Activated CD8-positive, alpha-beta T cell treated with anti-CD3 and anti-CD28 coated beads for 36 hours (primary cell): ENCODE results near the gene LDHAL6B. TPM values are rescaled to one million over a fixed set of nuclear protein-coding genes. Genes with fewer than 3 reads are reported as not detected.
"Not testable (repeated sequence)": the region's sequence is repeated elsewhere in the genome, so short reads cannot be mapped to it uniquely, and the experiment has no call there.

Source experiments
- ATAC-seq: fragments of 200-7000 bp; cut with Tn5 transposase; one replicate; pipeline ENCODE4 v1.10.0; 2021; ENCODE audit warnings: mild to moderate bottlenecking, moderate library complexity
- CTCF ChIA-PET: fragments of 350-600 bp; sonication (Branson Sonifier 250); formaldehyde crosslinking; loops from one replicate; lab custom pipeline; 2021; ENCODE audit warnings: antibody characterized with exemption; lab: Charles Lee
- POLR2A ChIA-PET: fragments of 350-600 bp; sonication (Branson Sonifier 250); formaldehyde crosslinking; loops from one replicate; lab custom pipeline; 2021; ENCODE audit warnings: antibody characterized with exemption; lab: Charles Lee
- DNase-seq: peaks from one replicate; pipeline ENCODE4 v3.0.0-alpha.2; 2020
- H3K27ac Mint-ChIP-seq: one replicate; pipeline ENCODE4 v1.8.0; 2021; ENCODE audit warnings: mild to moderate bottlenecking, mixed read lengths
- H3K27me3 Mint-ChIP-seq: one replicate; pipeline ENCODE4 v1.8.0; 2021; ENCODE audit warnings: mixed read lengths
- H3K36me3 Mint-ChIP-seq: one replicate; pipeline ENCODE4 v1.8.0; 2021; ENCODE audit warnings: low read depth, mixed read lengths
- H3K4me1 Mint-ChIP-seq: one replicate; pipeline ENCODE4 v1.8.0; 2021; ENCODE audit warnings: low read depth, mixed read lengths
- H3K4me3 Mint-ChIP-seq: one replicate; pipeline ENCODE4 v1.8.0; 2021; ENCODE audit warnings: mild to moderate bottlenecking, moderate library complexity, mixed read lengths
- H3K9me3 Mint-ChIP-seq: one replicate; pipeline ENCODE4 v1.8.0; 2021; ENCODE audit warnings: mixed read lengths
- intact Hi-C: fragments of 100-400 bp; cut with micrococcal nuclease; formaldehyde crosslinking; loops from one replicate; pipeline ENCODE4 v1.10.0; 2022
- total RNA-seq, 2 experiments: library from RNA; stranded (reverse); gene quantifications; one replicate each; pipeline ENCODE4 v1.2.3, GENCODE V29; 2021
- TF ChIP-seq, protein P1 (sequence below): fragments of 200-600 bp; IDR thresholded peaks from one replicate; pipeline ENCODE4 v1.8.0; 2022; ENCODE audit warnings: antibody characterized with exemption, mild to moderate bottlenecking

Gene LDHAL6B
- total RNA-seq, 2 experiments from 2014 or later = not detected

DNA sequence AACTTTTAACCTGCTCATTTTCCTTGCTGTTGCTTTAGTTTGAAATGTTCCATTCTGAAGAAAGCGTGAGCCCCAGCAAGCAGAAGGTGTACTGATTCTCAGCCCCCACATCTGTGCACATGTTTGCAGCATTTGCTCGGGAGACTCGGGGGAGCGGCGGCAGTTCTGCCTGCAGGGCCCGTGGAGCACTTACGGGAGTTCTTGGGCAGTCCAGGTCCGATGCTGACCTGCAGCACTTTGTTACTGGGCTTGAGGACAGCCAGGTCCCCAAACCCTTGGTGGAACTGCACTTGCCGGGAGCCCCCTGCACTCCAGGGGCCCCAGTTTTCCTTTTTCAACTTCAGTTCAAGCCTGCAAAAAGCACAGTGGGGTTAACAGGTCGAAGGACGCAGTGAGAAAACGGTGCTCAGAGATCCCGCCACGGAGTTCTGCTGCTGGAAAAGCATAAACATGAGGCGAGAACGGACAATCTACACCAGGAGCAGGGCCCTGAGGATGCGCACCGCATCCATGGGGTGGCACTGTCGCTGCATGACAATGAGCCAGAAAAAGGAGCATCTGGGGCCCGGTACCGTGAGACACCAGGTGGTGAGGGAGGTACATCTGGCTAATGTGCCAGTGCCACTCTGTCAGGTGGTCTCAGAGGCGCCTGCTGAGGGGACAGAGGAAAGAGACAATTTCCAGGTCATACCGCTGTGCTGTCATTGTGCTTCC, 45.6 kb upstream of the LDHAL6B start:
- CTCF ChIA-PET = interaction anchor here (0.6 to 1.5 kb wide), 7 partner anchors 7 to 520 kb away, joined by 3 to 7 read pairs (median 4); no protein-coding TSS in a partner anchor
- intact Hi-C loops = no loop called here
- Mint-ChIP-seq H3K27ac (no peak overlapping the region), H3K9me3 (no peaks in the 10 kb centered on the region), H3K4me1 (no peaks in the 10 kb centered on the region), H3K36me3 (no peaks in the 10 kb centered on the region), H3K4me3 (no peak overlapping the region), H3K27me3 (no peaks in the 10 kb centered on the region)
- POLR2A ChIA-PET = no interaction called here
- ATAC-seq (peak; percentile 60), DNase-seq (peak; percentile 52)
- TF ChIP-seq, protein P1, sequence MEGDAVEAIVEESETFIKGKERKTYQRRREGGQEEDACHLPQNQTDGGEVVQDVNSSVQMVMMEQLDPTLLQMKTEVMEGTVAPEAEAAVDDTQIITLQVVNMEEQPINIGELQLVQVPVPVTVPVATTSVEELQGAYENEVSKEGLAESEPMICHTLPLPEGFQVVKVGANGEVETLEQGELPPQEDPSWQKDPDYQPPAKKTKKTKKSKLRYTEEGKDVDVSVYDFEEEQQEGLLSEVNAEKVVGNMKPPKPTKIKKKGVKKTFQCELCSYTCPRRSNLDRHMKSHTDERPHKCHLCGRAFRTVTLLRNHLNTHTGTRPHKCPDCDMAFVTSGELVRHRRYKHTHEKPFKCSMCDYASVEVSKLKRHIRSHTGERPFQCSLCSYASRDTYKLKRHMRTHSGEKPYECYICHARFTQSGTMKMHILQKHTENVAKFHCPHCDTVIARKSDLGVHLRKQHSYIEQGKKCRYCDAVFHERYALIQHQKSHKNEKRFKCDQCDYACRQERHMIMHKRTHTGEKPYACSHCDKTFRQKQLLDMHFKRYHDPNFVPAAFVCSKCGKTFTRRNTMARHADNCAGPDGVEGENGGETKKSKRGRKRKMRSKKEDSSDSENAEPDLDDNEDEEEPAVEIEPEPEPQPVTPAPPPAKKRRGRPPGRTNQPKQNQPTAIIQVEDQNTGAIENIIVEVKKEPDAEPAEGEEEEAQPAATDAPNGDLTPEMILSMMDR = peak; percentile 41

DNA sequence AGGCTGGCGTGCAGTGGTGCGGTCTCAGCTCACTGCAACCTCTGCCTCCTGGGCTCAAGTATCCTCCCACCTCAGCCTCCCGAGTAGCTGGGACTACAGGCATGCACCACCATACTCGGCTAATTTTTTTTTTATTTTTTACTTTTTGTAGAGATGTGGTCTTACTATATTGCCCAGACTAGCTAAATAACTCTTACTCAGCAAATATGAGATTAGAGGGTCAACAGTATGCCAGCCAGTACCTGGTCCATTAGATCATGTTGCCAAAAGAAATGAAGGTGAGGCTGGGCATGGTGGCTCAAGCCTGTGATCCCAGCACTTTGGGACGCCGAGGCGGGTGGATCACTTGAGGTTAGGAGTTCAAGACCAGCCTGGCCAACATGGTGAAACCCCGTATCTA, 44.6 kb upstream of the LDHAL6B start:
- DNase-seq, ATAC-seq, H3K4me3 Mint-ChIP-seq, H3K36me3 Mint-ChIP-seq, H3K4me1 Mint-ChIP-seq, H3K27ac Mint-ChIP-seq, H3K27me3 Mint-ChIP-seq, H3K9me3 Mint-ChIP-seq, POLR2A ChIA-PET, intact Hi-C loops: not testable (repeated sequence)
- CTCF ChIA-PET = interaction anchor here (0.8 to 1.5 kb wide), 6 partner anchors 8 to 367 kb away, joined by 3 to 7 read pairs (median 4); no protein-coding TSS in a partner anchor

DNA sequence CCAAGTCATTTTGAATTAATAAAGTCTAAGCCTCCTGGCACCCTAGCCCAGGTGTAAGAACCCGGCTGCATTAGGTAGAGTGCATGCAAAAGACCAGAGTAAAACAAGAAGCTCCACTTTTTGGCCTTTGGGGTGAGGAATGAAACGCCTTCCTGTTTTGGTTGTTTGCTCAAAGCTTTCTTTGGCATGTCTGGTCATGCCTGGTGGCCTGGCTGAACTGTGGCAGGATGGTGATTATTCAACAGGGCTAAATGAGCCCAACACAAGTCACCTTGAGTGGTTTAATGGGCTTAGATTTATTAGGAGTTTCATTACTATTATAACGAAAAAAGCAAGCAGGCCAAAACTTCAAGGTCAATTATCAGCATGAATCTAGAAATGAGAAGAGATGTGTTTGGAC, 40.9 kb upstream of the LDHAL6B start:
- Mint-ChIP-seq H3K27me3 (no peaks in the 10 kb centered on the region), H3K4me3 (no peak overlapping the region), H3K4me1 (peaks cover 7% of the 10 kb centered on the region), H3K9me3 (no peaks in the 10 kb centered on the region), H3K27ac (no peak overlapping the region), H3K36me3 (no peaks in the 10 kb centered on the region)
- ATAC-seq = no peak
- intact Hi-C loops = no loop called here
- ChIA-PET CTCF (interaction anchor here (0.9 to 1.6 kb wide), 4 partner anchors 9 to 367 kb away, joined by 3 to 4 read pairs (median 4); no protein-coding TSS in a partner anchor), POLR2A (interaction anchor here (0.6 kb wide), 1 partner anchor 316 kb away, joined by 4 read pairs; no protein-coding TSS in a partner anchor)
- no peak for DNase-seq
- TF ChIP-seq, protein P1 = no peak

DNA sequence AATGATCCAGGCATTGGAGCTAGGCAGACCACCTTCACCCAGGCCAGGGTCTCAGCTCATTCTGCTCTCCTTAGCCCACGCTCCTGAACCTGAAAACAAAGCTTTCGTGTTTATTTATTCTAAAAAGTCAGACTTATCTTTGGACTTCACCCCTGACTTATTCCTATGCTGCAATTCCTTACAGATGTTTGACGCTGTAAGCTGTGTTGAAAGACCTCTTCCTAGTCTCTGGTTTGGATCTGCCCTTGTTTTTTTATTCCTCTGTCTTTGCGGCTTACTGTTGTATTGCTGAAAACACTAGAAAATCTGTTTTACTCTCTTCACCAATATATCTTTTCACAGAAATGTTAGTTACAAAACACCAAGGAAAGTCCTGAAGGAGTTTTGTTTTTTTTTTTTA, 40.5 kb upstream of the LDHAL6B start:
- no peaks in the 10 kb centered on the region for H3K36me3 Mint-ChIP-seq
- peaks cover 7% of the 10 kb centered on the region for H3K4me1 Mint-ChIP-seq
- TF ChIP-seq, protein P1 = no peak
- intact Hi-C loops = no loop called here
- ATAC-seq (no peak), DNase-seq (no peak)
- H3K4me3 Mint-ChIP-seq = no peak overlapping the region
- ChIA-PET POLR2A (no interaction called here), CTCF (interaction anchor here (0.9 to 1.6 kb wide), 4 partner anchors 8 to 367 kb away, joined by 3 to 4 read pairs (median 4); no protein-coding TSS in a partner anchor)
- no peaks in the 10 kb centered on the region for H3K27me3 Mint-ChIP-seq
- no peaks in the 10 kb centered on the region for H3K9me3 Mint-ChIP-seq
- H3K27ac Mint-ChIP-seq = no peak overlapping the region

DNA sequence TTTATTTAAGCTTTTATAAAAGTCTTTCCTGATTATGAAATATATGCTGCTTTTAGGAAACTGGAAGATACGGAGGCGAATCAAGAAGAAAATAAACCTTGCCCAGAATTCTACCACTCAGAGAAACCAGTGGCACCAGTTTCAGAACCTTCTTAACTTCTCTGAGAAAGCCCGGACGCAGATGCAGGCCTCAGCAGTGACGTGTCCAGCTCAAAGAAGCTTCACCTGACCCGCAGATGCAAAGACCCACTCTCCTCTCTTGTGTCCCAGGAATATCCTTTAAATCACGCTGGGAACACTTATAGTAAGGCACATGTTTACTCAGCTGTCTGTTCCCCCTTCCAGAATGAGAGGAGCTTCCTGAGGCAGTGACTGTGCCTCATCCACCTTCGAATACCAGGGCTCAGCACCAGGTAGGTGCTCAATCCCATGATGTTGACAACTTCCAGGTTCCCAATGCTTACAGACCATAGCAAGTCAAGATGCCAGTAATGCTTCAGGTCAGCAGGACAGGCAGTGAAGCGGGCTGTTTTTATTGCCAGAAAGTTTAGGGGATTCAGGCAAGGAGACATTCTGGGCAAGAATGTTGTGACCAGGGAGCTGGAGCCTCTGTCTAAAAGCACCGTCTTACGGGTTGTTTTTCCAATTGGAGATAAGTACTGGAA, 39.9 kb upstream of the LDHAL6B start:
- POLR2A ChIA-PET = no interaction called here
- ATAC-seq (no peak), DNase-seq (no peak)
- Mint-ChIP-seq H3K9me3 (no peaks in the 10 kb centered on the region), H3K4me1 (peaks cover 7% of the 10 kb centered on the region), H3K36me3 (no peaks in the 10 kb centered on the region), H3K27me3 (no peaks in the 10 kb centered on the region), H3K4me3 (no peak overlapping the region), H3K27ac (no peak overlapping the region)
- intact Hi-C loops = no loop called here
- CTCF ChIA-PET = interaction anchor here (0.9 to 1.6 kb wide), 2 partner anchors 19 to 187 kb away, joined by 3 to 4 read pairs; no protein-coding TSS in a partner anchor
- TF ChIP-seq, protein P1 = no peak
